A673 (cell line): ENCODE measurements around the gene MCF2L2. TPM values are rescaled to one million over a fixed set of nuclear protein-coding genes. Genes with fewer than 3 reads are reported as not detected.

ENCODE experiments used
- BruUV-seq: library from RNA; stranded (reverse); fragments of 400-500 nt; replicated peaks from 2 replicates; lab custom pipeline; 2021; lab: Mats Ljungman, UMichigan
- CTCF ChIA-PET: fragments of 300-600 bp; sonication (Branson Sonifier 250); formaldehyde crosslinking; loops from one replicate; lab custom pipeline; 2022; ENCODE audit warnings: antibody characterized with exemption; lab: Charles Lee
- POLR2A ChIA-PET: fragments of 300-600 bp; sonication (Branson Sonifier 250); formaldehyde crosslinking; loops from one replicate; lab custom pipeline; 2022; ENCODE audit warnings: antibody characterized with exemption; ENCODE audit not compliant: low non-redundant PET; lab: Charles Lee
- DNase-seq: peaks from one replicate; pipeline ENCODE4 v3.0.0-alpha.2; 2015; ENCODE audit warnings: low spot score
- H3K27ac ChIP-seq: fragments of 200-600 bp; sonication (generic); 2 replicates; pipeline ENCODE4 v1.5.1; 2016; ENCODE audit warnings: mixed run types, low read depth, mild to moderate bottlenecking, mixed read lengths, antibody characterized with exemption, low read length; ENCODE audit not compliant: poor library complexity, severe bottlenecking
- H3K27me3 ChIP-seq: fragments of 200-600 bp; sonication (generic); replicated peaks from 2 replicates; pipeline ENCODE4 v1.6.1; 2017; ENCODE audit warnings: mixed run types, low read depth, mild to moderate bottlenecking, mixed read lengths, antibody characterized with exemption, low read length; ENCODE audit not compliant: insufficient read depth, poor library complexity
- H3K36me3 ChIP-seq: fragments of 200-600 bp; sonication (generic); 2 replicates; pipeline ENCODE4 v1.6.1; 2016; ENCODE audit warnings: mixed run types, mild to moderate bottlenecking, mixed read lengths, antibody characterized with exemption, low read length; ENCODE audit not compliant: insufficient read depth, poor library complexity, severe bottlenecking
- H3K4me1 ChIP-seq: fragments of 200-600 bp; sonication (generic); 2 replicates; pipeline ENCODE4 v1.6.1; 2017; ENCODE audit warnings: mixed run types, mild to moderate bottlenecking, mixed read lengths, antibody characterized with exemption, low read length; ENCODE audit not compliant: insufficient read depth, poor library complexity, severe bottlenecking
- H3K4me3 ChIP-seq: fragments of 200-600 bp; sonication (generic); 2 replicates; pipeline ENCODE4 v1.5.1; 2016; ENCODE audit warnings: low read depth, mixed run types, mild to moderate bottlenecking, mixed read lengths, low read length; ENCODE audit not compliant: poor library complexity, severe bottlenecking
- H3K9me3 ChIP-seq: fragments of 200-600 bp; sonication (generic); 2 replicates; pipeline ENCODE4 v1.6.1; 2016; ENCODE audit warnings: mixed run types, low read depth, mild to moderate bottlenecking, mixed read lengths, antibody characterized with exemption, low read length; ENCODE audit not compliant: poor library complexity, severe bottlenecking
- CTCF ChIP-seq: fragments of 300-800, 200-600 bp; sonication (generic); conservative IDR thresholded peaks from 2 replicates; pipeline ENCODE4 v1.5.1; 2017; ENCODE audit warnings: low read depth, mild to moderate bottlenecking, antibody characterized with exemption, low read length, moderate library complexity, mixed read lengths
- EZH2 ChIP-seq: fragments of 200-600 bp; sonication (generic); IDR thresholded peaks from 2 replicates; pipeline ENCODE4 v1.6.1; 2017; ENCODE audit warnings: borderline replicate concordance, low read depth, mild to moderate bottlenecking, mixed read lengths, antibody characterized with exemption, low read length; ENCODE audit not compliant: poor library complexity, severe bottlenecking
- intact Hi-C: fragments of 100-400 bp; cut with micrococcal nuclease; formaldehyde crosslinking; loops from one replicate; pipeline ENCODE4 v1.10.0; 2022; ENCODE audit not compliant: unreplicated experiment
- total RNA-seq: library from RNA; stranded (reverse); gene quantifications from 2 replicates; pipeline ENCODE4 v1.2.3, GENCODE V29; 2021

MCF2L2 gene
- total RNA-seq, 1 experiment from 2014 or later, result not detected

GRCh38 chr3:183285318-183285717 is 143.1 kb downstream of the MCF2L2 start:
- Histone ChIP-seq H3K27ac (peak overlapping the region; percentile 40), H3K36me3 (no peaks in the 10 kb centered on the region), H3K4me3 (no peak overlapping the region), H3K4me1 (peaks cover 13% of the 10 kb centered on the region), H3K27me3 (no peaks in the 10 kb centered on the region), H3K9me3 (no peaks in the 10 kb centered on the region)
- TSS peak; percentile 98 for BruUV-seq
- DNase-seq, result no peak
- intact Hi-C loops, result no loop called here
- ChIA-PET CTCF (no interaction called here), POLR2A (interaction anchor here (1.2 kb wide), 1 partner anchor 13 kb away, joined by 4 read pairs; no protein-coding TSS in a partner anchor)
- TF ChIP-seq CTCF (no peak), EZH2 (no peak)

GRCh38 chr3:183284570-183284969 is 143.8 kb downstream of the MCF2L2 start:
- DNase-seq, result no peak
- ChIA-PET CTCF (no interaction called here), POLR2A (no interaction called here)
- intact Hi-C loops, result no loop called here
- no peaks in the 10 kb centered on the region for H3K9me3 ChIP-seq
- TF ChIP-seq EZH2 (no peak), CTCF (no peak)
- H3K4me3 ChIP-seq, result no peak overlapping the region
- H3K36me3 ChIP-seq, result no peaks in the 10 kb centered on the region
- no peak overlapping the region for H3K27ac ChIP-seq
- no TSS peak for BruUV-seq
- peaks cover 13% of the 10 kb centered on the region for H3K4me1 ChIP-seq
- no peaks in the 10 kb centered on the region for H3K27me3 ChIP-seq

- CTCF ChIA-PET, result no interaction called here
Measured at GRCh38 chr3:183283886-183284285, 144.5 kb downstream of the MCF2L2 start.

More at GRCh38 chr3:183283886-183284285, 144.5 kb downstream of the MCF2L2 start:
- TF ChIP-seq CTCF, result no peak
- no peak for TF ChIP-seq EZH2
- BruUV-seq, result no TSS peak
- POLR2A ChIA-PET, result no interaction called here
- Histone ChIP-seq H3K27me3 (no peaks in the 10 kb centered on the region), H3K4me1 (peaks cover 13% of the 10 kb centered on the region), H3K36me3 (no peaks in the 10 kb centered on the region), H3K9me3 (no peaks in the 10 kb centered on the region), H3K4me3 (no peak overlapping the region), H3K27ac (no peak overlapping the region)
- intact Hi-C loops, result no loop called here
- DNase-seq, result no peak
